Neural progenitor cell (in vitro differentiated cells): Measurements from ENCODE around the gene PSEN2. TPM values are rescaled to one million over a fixed set of nuclear protein-coding genes. Genes with fewer than 3 reads are reported as not detected.
"Not testable (repeated sequence)": the region's sequence is repeated elsewhere in the genome, so short reads cannot be mapped to it uniquely, and the experiment has no call there.

Experiments
- DNase-seq: peaks from one replicate; pipeline ENCODE4 v3.0.0-alpha.2; 2016; ENCODE audit warnings: low spot score
- H2AFZ ChIP-seq: fragments of 200-600 bp; sonication (generic); replicated peaks from 2 replicates; pipeline ENCODE4 v1.6.1; 2016; ENCODE audit warnings: antibody characterized with exemption
- H3F3A ChIP-seq: fragments of 200-600 bp; sonication (generic); 2 replicates; pipeline ENCODE4 v1.6.1; 2016; ENCODE audit warnings: antibody characterized with exemption, low read depth
- H3K27ac ChIP-seq: fragments of 200-600 bp; sonication (generic); 2 replicates; pipeline ENCODE4 v1.5.1; 2016; ENCODE audit warnings: mild to moderate bottlenecking
- H3K27me3 ChIP-seq: fragments of 200-600 bp; sonication (generic); 2 replicates; pipeline ENCODE4 v1.6.1; 2016; ENCODE audit warnings: mild to moderate bottlenecking, moderate library complexity
- H3K36me3 ChIP-seq: fragments of 200-600 bp; sonication (generic); 2 replicates; pipeline ENCODE4 v1.5.1; 2016
- H3K4me1 ChIP-seq: fragments of 200-600 bp; sonication (generic); 2 replicates; pipeline ENCODE4 v1.6.1; 2016; ENCODE audit warnings: mixed run types
- H3K4me2 ChIP-seq: fragments of 200-600 bp; sonication (generic); 2 replicates; pipeline ENCODE4 v1.6.1; 2016
- H3K4me3 ChIP-seq: fragments of 200-600 bp; sonication (generic); 2 replicates; pipeline ENCODE4 v1.5.1; 2016
- H3K79me2 ChIP-seq: fragments of 200-600 bp; sonication (generic); 2 replicates; pipeline ENCODE4 v1.6.1; 2016; ENCODE audit warnings: low read depth
- H3K9ac ChIP-seq: fragments of 200-600 bp; sonication (generic); 2 replicates; pipeline ENCODE4 v1.6.1; 2016
- H3K9me3 ChIP-seq: fragments of 200-600 bp; sonication (generic); 2 replicates; pipeline ENCODE4 v1.5.1; 2016; ENCODE audit warnings: low read depth
- H4K20me1 ChIP-seq: fragments of 200-600 bp; sonication (generic); 2 replicates; pipeline ENCODE4 v1.6.1; 2016; ENCODE audit warnings: low read depth
- H3K27ac Mint-ChIP-seq: 3 replicates; pipeline ENCODE4 v1.8.0; 2021; ENCODE audit warnings: mixed read lengths
- H3K27me3 Mint-ChIP-seq: 2 replicates; pipeline ENCODE4 v1.8.0; 2022; ENCODE audit warnings: low read depth, mild to moderate bottlenecking, inconsistent platforms, moderate library complexity, mixed read lengths; ENCODE audit not compliant: insufficient read depth
- H3K36me3 Mint-ChIP-seq: 3 replicates; pipeline ENCODE4 v1.8.0; 2021; ENCODE audit warnings: mixed read lengths
- H3K4me1 Mint-ChIP-seq: 3 replicates; pipeline ENCODE4 v1.8.0; 2021; ENCODE audit warnings: mixed read lengths
- H3K4me3 Mint-ChIP-seq: 3 replicates; pipeline ENCODE4 v1.8.0; 2021; ENCODE audit warnings: mild to moderate bottlenecking, moderate library complexity, mixed read lengths
- H3K9me3 Mint-ChIP-seq: 3 replicates; pipeline ENCODE4 v1.8.0; 2020; ENCODE audit warnings: mixed read lengths
- CTCF ChIP-seq: fragments of 200-600 bp; sonication (generic); IDR thresholded peaks from 2 replicates; pipeline ENCODE4 v1.5.1; 2017; ENCODE audit warnings: antibody characterized with exemption, mild to moderate bottlenecking
- EZH2 ChIP-seq: fragments of 200-600 bp; sonication (generic); IDR thresholded peaks from 2 replicates; pipeline ENCODE4 v1.6.1; 2017; ENCODE audit warnings: antibody characterized with exemption, mild to moderate bottlenecking, moderate library complexity
- EZH2phosphoT487 ChIP-seq: fragments of 200-600 bp; sonication (generic); IDR thresholded peaks from 2 replicates; pipeline ENCODE4 v1.6.1; 2017; ENCODE audit warnings: antibody characterized with exemption
- total RNA-seq: library from RNA; depleted of rRNA; stranded (reverse); fragments of >200 nt; gene quantifications from 2 replicates; pipeline ENCODE4 v1.2.3, GENCODE V29; 2015; ENCODE audit warnings: low replicate concordance

The PSEN2 gene
- total RNA-seq, 1 donor from 2014 or later = 11.4 TPM

- Mint-ChIP-seq H3K27ac (no peak overlapping the region), H3K36me3 (no peaks in the 10 kb centered on the region), H3K4me3 (no peak overlapping the region), H3K27me3 (no peaks in the 10 kb centered on the region), H3K4me1 (no peaks in the 10 kb centered on the region), H3K9me3 (no peaks in the 10 kb centered on the region)
- no peaks in the 10 kb centered on the region for H3K36me3 ChIP-seq
- H3K4me3 ChIP-seq = no peak overlapping the region
- no peak overlapping the region for H3K27ac ChIP-seq
- no peak overlapping the region for H2AFZ ChIP-seq
- no peaks in the 10 kb centered on the region for H3K79me2 ChIP-seq
- no peak for DNase-seq
- no peak overlapping the region for H3K9ac ChIP-seq
- H3K9me3 ChIP-seq = no peaks in the 10 kb centered on the region
- H3K4me1 ChIP-seq = no peaks in the 10 kb centered on the region
- H3K27me3 ChIP-seq = no peaks in the 10 kb centered on the region
- no peaks in the 10 kb centered on the region for H4K20me1 ChIP-seq
- no peaks in the 10 kb centered on the region for H3F3A ChIP-seq
- TF ChIP-seq EZH2phosphoT487 (no peak), EZH2 (no peak)
- H3K4me2 ChIP-seq = no peak overlapping the region
These were observed 24.8 kb upstream of the PSEN2 start for GRCh38 chr1:226845624-226846023.

GRCh38 chr1:226846786-226847185 lies 23.6 kb upstream of the PSEN2 start:
- TF ChIP-seq EZH2 (no peak), CTCF (no peak), EZH2phosphoT487 (no peak)
- no peaks in the 10 kb centered on the region for H3F3A ChIP-seq
- no peaks in the 10 kb centered on the region for H3K79me2 ChIP-seq
- no peak overlapping the region for H3K9ac ChIP-seq
- no peaks in the 10 kb centered on the region for H3K27me3 Mint-ChIP-seq
- H3K4me1 Mint-ChIP-seq = no peaks in the 10 kb centered on the region
- no peak overlapping the region for H3K27ac ChIP-seq
- H3K4me2 ChIP-seq = no peak overlapping the region
- DNase-seq = no peak
- H3K36me3 ChIP-seq = no peaks in the 10 kb centered on the region
- H3K4me3 ChIP-seq = no peak overlapping the region
- H3K9me3 ChIP-seq = no peaks in the 10 kb centered on the region
- no peak overlapping the region for H3K4me3 Mint-ChIP-seq
- no peak overlapping the region for H3K27ac Mint-ChIP-seq
- no peaks in the 10 kb centered on the region for H3K4me1 ChIP-seq
- H3K27me3 ChIP-seq = no peaks in the 10 kb centered on the region
- H4K20me1 ChIP-seq = no peaks in the 10 kb centered on the region
- H3K9me3 Mint-ChIP-seq = peaks cover 2% of the 10 kb centered on the region
- no peak overlapping the region for H2AFZ ChIP-seq
- H3K36me3 Mint-ChIP-seq = no peaks in the 10 kb centered on the region

GRCh38 chr1:226854548-226854947 lies 15.9 kb upstream of the PSEN2 start:
- not testable (repeated sequence) for H3K27me3 Mint-ChIP-seq, H3K4me1 ChIP-seq, H3F3A ChIP-seq, H3K9ac ChIP-seq, H3K27me3 ChIP-seq, H4K20me1 ChIP-seq, H3K36me3 Mint-ChIP-seq, H3K27ac Mint-ChIP-seq, H3K27ac ChIP-seq, H3K4me2 ChIP-seq, H3K4me3 ChIP-seq, H3K4me3 Mint-ChIP-seq, H2AFZ ChIP-seq, DNase-seq, H3K36me3 ChIP-seq, H3K79me2 ChIP-seq, H3K4me1 Mint-ChIP-seq, H3K9me3 ChIP-seq
- peaks cover 10% of the 10 kb centered on the region for H3K9me3 Mint-ChIP-seq

GRCh38 chr1:226862890-226863289 lies 7.5 kb upstream of the PSEN2 start:
- Histone ChIP-seq H3K4me1 (no peaks in the 10 kb centered on the region), H4K20me1 (no peaks in the 10 kb centered on the region), H3K4me3 (no peak overlapping the region), H3F3A (no peaks in the 10 kb centered on the region), H2AFZ (no peak overlapping the region), H3K9ac (no peak overlapping the region), H3K36me3 (no peaks in the 10 kb centered on the region), H3K9me3 (no peaks in the 10 kb centered on the region), H3K27me3 (no peaks in the 10 kb centered on the region), H3K4me2 (no peak overlapping the region), H3K79me2 (no peaks in the 10 kb centered on the region), H3K27ac (no peak overlapping the region)
- no peak for DNase-seq
- no peaks in the 10 kb centered on the region for H3K36me3 Mint-ChIP-seq
- peaks cover 5% of the 10 kb centered on the region for H3K4me1 Mint-ChIP-seq
- peaks cover 5% of the 10 kb centered on the region for H3K27me3 Mint-ChIP-seq
- no peak overlapping the region for H3K4me3 Mint-ChIP-seq
- H3K9me3 Mint-ChIP-seq = peaks cover 4% of the 10 kb centered on the region
- H3K27ac Mint-ChIP-seq = no peak overlapping the region
- no peak for TF ChIP-seq EZH2phosphoT487
- TF ChIP-seq CTCF = no peak
- no peak for TF ChIP-seq EZH2
